K562 (cell line): ENCODE measurements around the gene ATAD2B. TPM values are rescaled to one million over a fixed set of nuclear protein-coding genes. Genes with fewer than 3 reads are reported as not detected.

Source experiments
- ATAC-seq: fragments of 200-7000 bp; cut with Tn5 transposase; 3 replicates; pipeline ENCODE4 v1.9.1; 2020; ENCODE audit warnings: moderate library complexity
- BruUV-seq: library from RNA; stranded (reverse); fragments of 400-500 nt; replicated peaks from 2 replicates; lab custom pipeline; 2021; lab: Mats Ljungman, UMichigan
- CTCF ChIA-PET: fragments of 300-600 bp; formaldehyde crosslinking; extraction: SDS; loops from one replicate; lab custom pipeline; 2021; ENCODE audit warnings: low intra/inter-chr PET ratio; lab: Yijun Ruan, JAX
- POLR2A ChIA-PET: fragments of 300-600, 350-650 bp; sonication (Branson Sonifier 250); formaldehyde crosslinking; extraction: SDS; loops from one replicate; lab custom pipeline; 2021; ENCODE audit warnings: antibody characterized with exemption, inconsistent platforms; lab: Yijun Ruan, JAX
- DNase-seq, 4 experiments: peaks; one replicate each; pipeline versions ENCODE4 v3.0.0 to v3.0.0-alpha.2; 2011 to 2018; ENCODE audit warnings: low spot score in 3 of 4, mixed read lengths in 3 of 4; ENCODE audit errors: extremely low read depth in 1 of 4
- FAIRE-seq: peaks from 2 replicates; lab custom pipeline; 2011; peaks lifted over from hg19 to GRCh38; lab: Jason Lieb, UNC
- H2AFZ ChIP-seq: 2 replicates; pipeline ENCODE4 v1.6.0; 2011; ENCODE audit warnings: low read depth, low read length, control low read depth, inconsistent platforms
- H3K27ac ChIP-seq: fragments of 200-600 bp; 3 replicates; pipeline ENCODE4 v1.8.0; 2011; ENCODE audit warnings: low read depth, mild to moderate bottlenecking, control low read depth, inconsistent platforms, low read length, moderate library complexity, mixed read lengths; ENCODE audit errors: extremely low read depth
- H3K27me3 ChIP-seq, 2 experiments: fragments of 300-600 bp in 1 of 2; 2 replicates in 1 of 2; 3 replicates in 1 of 2; pipeline versions ENCODE4 v1.6.0 to v1.8.0; 2011; ENCODE audit warnings: inconsistent platforms in 2 of 2, low read length in 2 of 2, mild to moderate bottlenecking in 1 of 2, mixed read lengths in 1 of 2, moderate library complexity in 1 of 2; ENCODE audit not compliant: control insufficient read depth in 2 of 2, insufficient read depth in 2 of 2
- H3K36me3 ChIP-seq: fragments of 300-600 bp; 3 replicates; pipeline ENCODE4 v1.8.0; 2011; ENCODE audit warnings: mild to moderate bottlenecking, low read length, inconsistent platforms; ENCODE audit not compliant: control insufficient read depth, insufficient read depth
- H3K4me1 ChIP-seq, 2 experiments: fragments of 200-600 bp in 1 of 2; replicated peaks in 1 of 2; 2 replicates in 1 of 2; 3 replicates in 1 of 2; pipeline versions ENCODE4 v1.5.1 to v1.8.0; 2011; ENCODE audit warnings: inconsistent platforms in 2 of 2, low read length in 2 of 2, mild to moderate bottlenecking in 1 of 2, mixed read lengths in 1 of 2, moderate library complexity in 1 of 2; ENCODE audit not compliant: control insufficient read depth in 2 of 2, insufficient read depth in 2 of 2
- H3K4me2 ChIP-seq: 2 replicates; pipeline ENCODE4 v1.6.1; 2011; ENCODE audit warnings: low read length, control low read depth, inconsistent platforms, mixed read lengths; ENCODE audit not compliant: insufficient read depth
- H3K4me3 ChIP-seq: fragments of 200-600 bp; sonication (generic), shearing (Covaris generic); 2 replicates; pipeline ENCODE4 v1.5.1; 2016; ENCODE audit warnings: control low read depth, inconsistent platforms
- H3K79me2 ChIP-seq: fragments of 200-600 bp; 3 replicates; pipeline ENCODE4 v1.8.0; 2011; ENCODE audit warnings: low read length, inconsistent platforms; ENCODE audit not compliant: control insufficient read depth, insufficient read depth
- H3K9ac ChIP-seq, 2 experiments: 2 replicates each; pipeline versions ENCODE4 v1.6.0 to v1.6.1; 2011; ENCODE audit warnings: low read depth in 2 of 2, low read length in 2 of 2, control low read depth in 1 of 2, inconsistent platforms in 1 of 2, mild to moderate bottlenecking in 1 of 2, mixed read lengths in 1 of 2; ENCODE audit not compliant: insufficient read depth in 1 of 2
- H3K9me1 ChIP-seq: one replicate; pipeline ENCODE4 v1.6.0; 2011; ENCODE audit warnings: inconsistent platforms, mild to moderate bottlenecking, low read length, moderate library complexity; ENCODE audit not compliant: control insufficient read depth, insufficient read depth
- H3K9me3 ChIP-seq: replicated peaks from 2 replicates; pipeline ENCODE4 v1.5.1; 2011; ENCODE audit warnings: low read depth, low read length, inconsistent platforms; ENCODE audit not compliant: control insufficient read depth, insufficient read depth
- H4K20me1 ChIP-seq: replicated peaks from 2 replicates; pipeline ENCODE4 v1.6.1; 2011; ENCODE audit warnings: low read length, inconsistent platforms, mixed read lengths; ENCODE audit not compliant: control insufficient read depth, insufficient read depth
- ARID1B ChIP-seq: fragments of 450-650 bp; IDR thresholded peaks from 2 replicates; pipeline ENCODE4 v1.6.1; 2016; ENCODE audit warnings: antibody characterized with exemption, mild to moderate bottlenecking, inconsistent platforms
- CBX8 ChIP-seq: fragments of 200-600 bp; sonication (generic); IDR thresholded peaks from 2 replicates; pipeline ENCODE4 v1.6.1; 2012; ENCODE audit warnings: borderline replicate concordance, mixed run types, low read depth, mild to moderate bottlenecking, moderate library complexity, mixed read lengths, low read length, control low read depth, inconsistent platforms; ENCODE audit not compliant: poor library complexity, severe bottlenecking; ENCODE audit errors: extremely low read depth
- KAT8 ChIP-seq: fragments of 450-650 bp; IDR thresholded peaks from 2 replicates; pipeline ENCODE4 v1.6.1; 2016; ENCODE audit warnings: low read depth, mild to moderate bottlenecking
- LCOR ChIP-seq: sonication (generic); formaldehyde crosslinking; IDR thresholded peaks from 2 replicates; pipeline ENCODE4 v1.8.0; 2022; ENCODE audit warnings: mild to moderate bottlenecking, missing genetic modification reagents
- NR3C1 ChIP-seq: sonication (generic); formaldehyde crosslinking; IDR thresholded peaks from 2 replicates; pipeline ENCODE4 v1.8.1; 2022; ENCODE audit warnings: missing genetic modification reagents
- RBM25 ChIP-seq: fragments of 200-400 bp; formaldehyde crosslinking; IDR thresholded peaks from 2 replicates; pipeline ENCODE4 v1.6.1; 2018; ENCODE audit warnings: low read length, low read depth, moderate library complexity; ENCODE audit not compliant: severe bottlenecking
- ZNF146 ChIP-seq: IDR thresholded peaks from one replicate; pipeline ENCODE4 v1.6.1; 2018; ENCODE audit warnings: missing compliant biosample characterization; ENCODE audit not compliant: unreplicated experiment
- ZNF75A ChIP-seq: fragments of 450-650 bp; formaldehyde crosslinking; IDR thresholded peaks from 2 replicates; pipeline ENCODE4 v1.4.0; 2020; ENCODE audit warnings: mild to moderate bottlenecking
- WGBS: fragments of 100-300 bp; shearing (Covaris generic); methylation state at CpG from one replicate; pipeline ENCODE4 v1.1.6; 2016; ENCODE audit warnings: low coverage, mixed read lengths; ENCODE audit not compliant: insufficient coverage; ENCODE audit errors: missing lambda C conversion rate; 5-methylcytosine and 5-hydroxymethylcytosine counted together
- in situ Hi-C: fragments of 300-500 bp; cut with MboI; formaldehyde crosslinking; loops from 4 replicates; pipeline ENCODE4 v1.15.0; 2018; ENCODE audit warnings: inconsistent platforms, mixed read lengths
- intact Hi-C: fragments of 100-400 bp; cut with micrococcal nuclease; formaldehyde crosslinking; loops from 2 replicates; pipeline ENCODE4 v1.14.2; 2022
- polyA plus RNA-seq, 8 experiments: library from polyadenylated mRNA; depleted of rRNA in 4 of 8; stranded (reverse) in 5 of 8; unstranded in 3 of 8; fragments of >200 nt; fragmentation: Nextera tagmentation in 2 of 8; fragmentation: Illumina TruSeq in 1 of 8; extraction: Ambion mirVana in 2 of 8; extraction: Trizol in 1 of 8; gene quantifications; 2 replicates each; pipeline versions ENCODE4 v1.2.1 to v1.2.3, GENCODE V29; 2011 to 2014; ENCODE audit warnings: inconsistent platforms in 1 of 8, missing spikeins in 1 of 8
- total RNA-seq, 7 experiments: library from RNA; depleted of rRNA in 6 of 7; stranded (reverse); fragments of >200 nt in 6 of 7; fragmentation: Illumina TruSeq in 2 of 7; extraction: Trizol in 2 of 7; gene quantifications; 2 replicates each; pipeline versions ENCODE4 v1.2.1 to v1.2.3, GENCODE V29; 2011 to 2021; ENCODE audit warnings: low replicate concordance in 1 of 7
- TF ChIP-seq, protein P1 (sequence below): fragments of 250-450 bp; sonication (Bioruptor Pico); IDR thresholded peaks from 2 replicates; pipeline ENCODE4 v1.9.0; 2021; ENCODE audit warnings: mild to moderate bottlenecking, inconsistent platforms
- TF ChIP-seq, protein P2 (sequence below): fragments of 250-450 bp; sonication (Bioruptor Pico); IDR thresholded peaks from 2 replicates; pipeline ENCODE4 v1.4.0; 2020; ENCODE audit warnings: mild to moderate bottlenecking

ATAD2B gene
- total and polyA plus RNA-seq, 9 of the 15 experiments (the other 6 are each of a cell fraction or from before 2014, with no cell fraction given): 3.2 to 21.6 (median 11.4) TPM

DNA sequence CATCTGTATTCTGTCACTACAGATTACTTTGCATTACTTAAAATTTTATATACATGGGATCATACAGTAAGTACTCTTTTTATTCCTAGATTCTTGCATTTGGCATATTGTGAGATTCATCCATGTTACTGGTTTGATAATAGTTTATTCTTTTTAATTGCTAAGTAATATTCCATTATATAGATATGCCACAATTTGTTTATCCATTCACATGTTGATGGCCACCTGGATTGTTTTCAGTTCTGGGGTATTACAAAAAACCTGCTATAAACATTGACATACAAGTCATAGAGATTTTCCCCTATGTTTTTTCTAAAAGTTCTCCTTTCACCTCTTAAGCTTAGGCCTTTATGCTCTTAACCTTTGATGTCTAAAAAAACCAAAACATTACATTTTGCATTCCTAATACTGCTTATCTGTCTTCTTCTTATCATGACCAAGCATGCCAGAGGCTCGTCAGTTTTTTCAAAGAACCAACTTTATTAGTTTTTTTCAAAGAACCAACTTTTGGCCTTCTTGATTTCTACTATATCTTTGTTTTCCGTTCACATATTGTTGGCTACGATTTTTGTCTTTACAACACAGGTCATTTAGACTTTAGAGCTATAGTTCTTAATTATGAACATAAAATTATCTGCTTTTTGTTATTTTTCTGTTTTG is 86.9 kb downstream of the ATAD2B start:
- peaks cover 10% of the 10 kb centered on the region; the same call in 1 of the 3 replicates for H3K36me3 ChIP-seq
- intact Hi-C loops: no loop called here
- H3K4me3 ChIP-seq: no peak overlapping the region
- no peaks in the 10 kb centered on the region for H3K27me3 ChIP-seq
- 50% methylated on average over 3 of the region's 3 CpGs for WGBS
- no peak overlapping the region for H3K4me2 ChIP-seq
- BruUV-seq: no TSS peak
- ChIA-PET CTCF (no interaction called here), POLR2A (interaction anchor here (0.7 kb wide), 1 partner anchor 42 kb away, joined by 4 read pairs; no protein-coding TSS in a partner anchor)
- ATAC-seq (no peak), FAIRE-seq (peak; percentile 65), DNase-seq (no peak)
- no peak overlapping the region for H2AFZ ChIP-seq
- no peaks in the 10 kb centered on the region; the same call in 2 of the 3 replicates for H3K79me2 ChIP-seq
- H3K4me1 ChIP-seq: no peaks in the 10 kb centered on the region
- peaks cover 2% of the 10 kb centered on the region; the same call in 1 of the 2 replicates for H3K9me3 ChIP-seq
- no peaks in the 10 kb centered on the region for H4K20me1 ChIP-seq
- in situ Hi-C loops: no loop called here
- no peak overlapping the region for H3K27ac ChIP-seq
- no peaks in the 10 kb centered on the region for H3K9me1 ChIP-seq
- H3K9ac ChIP-seq: no peak overlapping the region
- TF ChIP-seq LCOR (CRISPR knock-in tag) (no peak), CBX8 (no peak), NR3C1 (no peak), KAT8 (no peak), ARID1B (0 out of 2 replicates have a peak, but pooled peaks have one; percentile 15), ZNF146 (peak; percentile 61), RBM25 (peak; percentile 35), ZNF75A (CRISPR knock-in tag) (no peak)
- TF ChIP-seq, protein P1, sequence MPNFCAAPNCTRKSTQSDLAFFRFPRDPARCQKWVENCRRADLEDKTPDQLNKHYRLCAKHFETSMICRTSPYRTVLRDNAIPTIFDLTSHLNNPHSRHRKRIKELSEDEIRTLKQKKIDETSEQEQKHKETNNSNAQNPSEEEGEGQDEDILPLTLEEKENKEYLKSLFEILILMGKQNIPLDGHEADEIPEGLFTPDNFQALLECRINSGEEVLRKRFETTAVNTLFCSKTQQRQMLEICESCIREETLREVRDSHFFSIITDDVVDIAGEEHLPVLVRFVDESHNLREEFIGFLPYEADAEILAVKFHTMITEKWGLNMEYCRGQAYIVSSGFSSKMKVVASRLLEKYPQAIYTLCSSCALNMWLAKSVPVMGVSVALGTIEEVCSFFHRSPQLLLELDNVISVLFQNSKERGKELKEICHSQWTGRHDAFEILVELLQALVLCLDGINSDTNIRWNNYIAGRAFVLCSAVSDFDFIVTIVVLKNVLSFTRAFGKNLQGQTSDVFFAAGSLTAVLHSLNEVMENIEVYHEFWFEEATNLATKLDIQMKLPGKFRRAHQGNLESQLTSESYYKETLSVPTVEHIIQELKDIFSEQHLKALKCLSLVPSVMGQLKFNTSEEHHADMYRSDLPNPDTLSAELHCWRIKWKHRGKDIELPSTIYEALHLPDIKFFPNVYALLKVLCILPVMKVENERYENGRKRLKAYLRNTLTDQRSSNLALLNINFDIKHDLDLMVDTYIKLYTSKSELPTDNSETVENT (CRISPR knock-in tag): no peak
- TF ChIP-seq, protein P2, sequence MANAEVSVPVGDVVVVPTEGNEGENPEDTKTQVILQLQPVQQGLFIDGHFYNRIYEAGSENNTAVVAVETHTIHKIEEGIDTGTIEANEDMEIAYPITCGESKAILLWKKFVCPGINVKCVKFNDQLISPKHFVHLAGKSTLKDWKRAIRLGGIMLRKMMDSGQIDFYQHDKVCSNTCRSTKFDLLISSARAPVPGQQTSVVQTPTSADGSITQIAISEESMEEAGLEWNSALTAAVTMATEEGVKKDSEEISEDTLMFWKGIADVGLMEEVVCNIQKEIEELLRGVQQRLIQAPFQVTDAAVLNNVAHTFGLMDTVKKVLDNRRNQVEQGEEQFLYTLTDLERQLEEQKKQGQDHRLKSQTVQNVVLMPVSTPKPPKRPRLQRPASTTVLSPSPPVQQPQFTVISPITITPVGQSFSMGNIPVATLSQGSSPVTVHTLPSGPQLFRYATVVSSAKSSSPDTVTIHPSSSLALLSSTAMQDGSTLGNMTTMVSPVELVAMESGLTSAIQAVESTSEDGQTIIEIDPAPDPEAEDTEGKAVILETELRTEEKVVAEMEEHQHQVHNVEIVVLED (CRISPR knock-in tag): no peak
